Frontal cortex (tissue), 4 donors: Measurements from ENCODE around the gene RPL18A. TPM values are rescaled to one million over a fixed set of nuclear protein-coding genes. Genes with fewer than 3 reads are reported as not detected.

Experiments used
- DNase-seq, 2 donors: peaks; one replicate each; pipeline ENCODE4 v3.0.0; 2012; ENCODE audit warnings: low spot score in 2 of 2
- FAIRE-seq: peaks from 2 replicates; lab custom pipeline; 2012; peaks lifted over from hg19 to GRCh38; lab: Jason Lieb, UNC
- small RNA-seq: library from RNA; depleted of rRNA; stranded (forward); fragments of <200 nt; gene quantifications from one replicate; pipeline ENCODE3, GENCODE V24; 2014
- total RNA-seq: library from RNA; depleted of rRNA; stranded (reverse); fragments of >200 nt; gene quantifications from one replicate; pipeline ENCODE4 v1.2.3, GENCODE V29; 2014
- donor health status: control.
- donor health status: control.
- donor health status: control.

RPL18A gene
- total RNA-seq, 1 donor from 2014 or later: 937 TPM

GRCh38 chr19:17889609-17890214 lies 30.0 kb downstream of the RPL18A start:
- FAIRE-seq: no peak

GRCh38 chr19:17893766-17894165 lies 34.1 kb downstream of the RPL18A start:
- no peak for FAIRE-seq

More at GRCh38 chr19:17889609-17890214, 30.0 kb downstream of the RPL18A start:
- no peak for DNase-seq

GRCh38 chr19:17902701-17903100 lies 43.0 kb downstream of the RPL18A start:
- DNase-seq (no peak), FAIRE-seq (no peak)

More at GRCh38 chr19:17893766-17894165, 34.1 kb downstream of the RPL18A start:
- DNase-seq: no peak

DNA sequence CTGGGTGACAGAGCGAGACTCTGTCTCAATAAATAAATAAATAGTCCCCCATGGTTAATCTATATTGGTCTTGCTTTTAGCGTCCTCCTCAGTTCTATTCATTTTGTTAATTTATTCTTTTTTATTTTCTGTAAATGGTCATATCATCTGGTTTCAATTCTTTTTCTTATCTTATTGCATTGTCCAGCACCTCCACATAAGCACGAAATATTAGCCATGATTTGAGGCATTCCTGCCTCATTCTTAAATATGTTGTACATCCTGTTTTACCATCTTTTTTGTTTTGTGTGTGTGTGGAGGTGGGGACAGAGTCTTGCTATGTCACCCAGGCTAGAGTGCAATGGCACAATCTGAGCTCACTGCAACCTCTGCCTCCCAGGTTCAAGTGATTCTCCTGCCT lies 48.5 kb downstream of the RPL18A start:
- DNase-seq (no peak), FAIRE-seq (no peak)

- no peak for FAIRE-seq
- DNase-seq: no peak
Measured at GRCh38 chr19:17909003-17909732, 49.5 kb downstream of the RPL18A start.

DNA sequence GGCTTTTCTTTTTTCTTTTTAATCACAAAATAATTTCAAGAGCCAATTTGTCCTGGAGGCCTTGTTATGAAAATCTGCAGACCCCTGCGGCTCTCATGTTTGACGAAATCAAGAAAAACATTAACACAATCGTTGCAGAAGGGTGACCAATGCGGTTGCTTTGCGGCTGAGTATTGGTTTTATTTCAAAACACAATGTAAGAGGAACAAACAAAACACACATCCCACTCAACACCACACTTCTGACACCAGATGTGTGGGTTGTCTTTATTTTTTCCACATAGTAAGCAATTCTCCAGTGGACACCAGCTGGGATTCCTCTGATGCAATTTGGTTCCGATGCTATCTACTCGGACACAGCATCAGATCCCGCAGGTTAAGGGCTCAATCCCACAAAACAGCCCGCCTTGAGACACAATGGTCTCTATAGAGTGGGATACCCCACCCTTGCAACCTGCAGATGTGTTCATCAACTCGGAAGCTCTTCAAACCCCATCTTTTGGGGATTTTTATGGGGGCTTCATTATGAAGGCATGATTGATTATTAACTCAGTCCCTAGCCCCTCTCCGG lies 51.2 kb downstream of the RPL18A start:
- DNase-seq: no peak
- FAIRE-seq: no peak

Small RNA genes lying within 50 kb of the gene (small RNA-seq; reads per million reads assigned to genes)
- gene SNORA68: not detected

Other genes with a start within 250 kb of the RPL18A start
- gene UNC13A, start 171.6 kb upstream of the RPL18A start, total RNA-seq: 27.3 TPM
- gene MAP1S, start 140.4 kb upstream of the RPL18A start, total RNA-seq: 20.8 TPM
- gene FCHO1, start 108.4 kb upstream of the RPL18A start, total RNA-seq: 26.1 TPM
- gene B3GNT3, start 64.8 kb upstream of the RPL18A start, total RNA-seq: not detected
- gene INSL3, start 38.4 kb upstream of the RPL18A start, total RNA-seq: not detected
- gene JAK3, start 11.9 kb upstream of the RPL18A start, total RNA-seq: 1.6 TPM
- 2.9 TPM for gene SLC5A5, start 12.0 kb downstream of the RPL18A start, total RNA-seq
- 15.5 TPM for gene CCDC124, start 73.1 kb downstream of the RPL18A start, total RNA-seq
- 16.3 TPM for gene KCNN1, start 107.2 kb downstream of the RPL18A start, total RNA-seq
- 1.6 TPM for gene ARRDC2, start 148.3 kb downstream of the RPL18A start, total RNA-seq
- gene IL12RB1, start 227.0 kb downstream of the RPL18A start, total RNA-seq: 0.41 TPM
- 4.5 TPM for gene MAST3, start 237.9 kb downstream of the RPL18A start, total RNA-seq